HG02943 (cell line): Measurements from ENCODE around the gene AAGAB.
"Not testable (repeated sequence)": the region's sequence is repeated elsewhere in the genome, so short reads cannot be mapped to it uniquely, and the experiment has no call there.

Experiments used
- ATAC-seq: cut with Tn5 transposase; IDR thresholded peaks from one replicate; pipeline ENCODE4 v1.9.1; 2021; ENCODE audit warnings: mild to moderate bottlenecking, low read depth, moderate library complexity; ENCODE audit not compliant: unreplicated experiment

Gene AAGAB

DNA sequence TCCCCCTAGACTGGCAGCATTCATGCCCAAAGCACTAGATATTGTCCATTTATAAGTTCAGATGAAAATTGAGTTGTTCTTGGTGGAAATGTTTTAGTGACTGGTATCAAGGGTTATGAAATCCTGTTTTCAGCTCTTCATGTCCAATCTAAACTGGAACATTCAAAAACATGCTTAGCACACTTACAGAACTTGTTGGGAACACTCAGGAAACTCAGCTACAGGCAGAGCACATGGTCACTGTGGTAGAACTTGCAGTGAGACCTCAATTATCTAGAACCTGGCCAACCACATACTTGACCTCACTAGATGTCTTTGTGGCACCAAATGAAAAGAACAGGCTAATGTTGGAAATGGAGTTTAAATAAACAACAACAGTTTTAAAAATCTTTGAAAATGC, 100.2 kb downstream of the AAGAB start:
- no peak for ATAC-seq

DNA sequence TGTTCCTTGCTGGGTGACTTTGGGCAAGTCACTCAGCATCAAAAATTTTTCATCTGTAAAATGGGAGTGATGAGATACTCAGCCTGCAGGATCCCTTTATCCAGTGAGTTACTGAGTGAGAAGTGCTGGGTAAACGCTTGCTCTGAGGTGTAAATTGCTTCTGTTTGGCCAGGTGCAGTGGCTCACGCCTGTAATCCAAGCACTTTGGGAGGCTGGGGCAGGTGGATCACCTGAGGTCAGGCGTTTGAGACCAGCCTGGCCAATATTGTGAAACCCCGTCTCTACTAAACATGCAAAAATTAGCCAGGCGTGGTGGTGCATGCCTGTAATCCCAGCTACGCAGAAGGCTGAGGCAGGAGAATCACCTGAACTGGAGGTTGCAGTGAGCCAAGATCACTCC, 101.4 kb downstream of the AAGAB start:
- not testable (repeated sequence) for ATAC-seq

DNA sequence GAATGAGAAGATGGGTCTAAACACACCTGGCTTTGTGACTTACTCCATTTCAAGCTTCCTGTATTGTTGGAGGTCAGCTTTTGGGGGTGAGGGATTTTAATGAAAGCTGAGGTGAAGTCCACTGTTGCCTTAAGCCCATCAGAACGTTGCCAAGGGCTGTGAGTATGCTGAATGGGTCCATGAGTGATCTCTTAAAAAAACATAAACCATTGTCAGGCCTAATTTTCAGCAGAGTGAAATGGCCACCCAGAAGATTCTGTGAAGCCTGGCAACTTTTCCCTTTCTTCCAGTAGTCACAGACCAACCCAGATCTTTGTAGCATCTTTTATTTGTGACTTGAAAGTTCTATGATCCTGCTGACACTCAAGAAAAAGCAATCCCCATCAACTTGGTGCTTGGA, 102.0 kb downstream of the AAGAB start:
- ATAC-seq = no peak
